ENCODE results near the gene RAPGEF2.

DNA sequence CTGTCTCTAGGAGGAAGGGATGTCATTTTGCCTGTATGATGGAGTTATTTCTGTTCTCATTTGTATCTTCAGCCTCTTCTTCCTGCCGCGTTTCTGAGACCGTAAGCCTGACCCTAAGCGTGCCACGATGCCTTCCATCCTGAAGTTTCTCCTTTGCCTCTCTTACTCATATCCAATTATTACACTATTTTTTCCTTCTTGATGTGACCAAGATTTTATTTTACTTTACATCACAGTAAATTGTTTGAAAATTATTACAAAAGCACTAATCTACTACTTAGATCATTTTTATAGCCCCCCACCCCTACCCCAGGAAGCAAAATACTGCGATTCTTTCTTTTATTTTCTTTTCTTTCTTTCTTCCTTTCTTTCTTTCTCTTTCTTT lies 95.0 kb downstream of the RAPGEF2 start:
- no peak for TF ChIP-seq TCF4 (CRISPR knock-in tag; IDR thresholded peaks at IDR 0.05; ENCODE audit: borderline replicate concordance)
- TF ChIP-seq PATZ1 (CRISPR knock-in tag; IDR thresholded peaks at IDR 0.05; ENCODE audit: borderline replicate concordance) = no peak
- no peak for TF ChIP-seq ZNF70 (CRISPR knock-in tag; IDR thresholded peaks at IDR 0.05)
- no peak for TF ChIP-seq ISL1 (CRISPR knock-in tag; IDR thresholded peaks at IDR 0.05)
